ENCODE data around the gene TLX2.

The TLX2 gene

GRCh38 chr2:74502147-74502719 is 12.0 kb upstream of the TLX2 start:
- TF ChIP-seq, protein P1, sequence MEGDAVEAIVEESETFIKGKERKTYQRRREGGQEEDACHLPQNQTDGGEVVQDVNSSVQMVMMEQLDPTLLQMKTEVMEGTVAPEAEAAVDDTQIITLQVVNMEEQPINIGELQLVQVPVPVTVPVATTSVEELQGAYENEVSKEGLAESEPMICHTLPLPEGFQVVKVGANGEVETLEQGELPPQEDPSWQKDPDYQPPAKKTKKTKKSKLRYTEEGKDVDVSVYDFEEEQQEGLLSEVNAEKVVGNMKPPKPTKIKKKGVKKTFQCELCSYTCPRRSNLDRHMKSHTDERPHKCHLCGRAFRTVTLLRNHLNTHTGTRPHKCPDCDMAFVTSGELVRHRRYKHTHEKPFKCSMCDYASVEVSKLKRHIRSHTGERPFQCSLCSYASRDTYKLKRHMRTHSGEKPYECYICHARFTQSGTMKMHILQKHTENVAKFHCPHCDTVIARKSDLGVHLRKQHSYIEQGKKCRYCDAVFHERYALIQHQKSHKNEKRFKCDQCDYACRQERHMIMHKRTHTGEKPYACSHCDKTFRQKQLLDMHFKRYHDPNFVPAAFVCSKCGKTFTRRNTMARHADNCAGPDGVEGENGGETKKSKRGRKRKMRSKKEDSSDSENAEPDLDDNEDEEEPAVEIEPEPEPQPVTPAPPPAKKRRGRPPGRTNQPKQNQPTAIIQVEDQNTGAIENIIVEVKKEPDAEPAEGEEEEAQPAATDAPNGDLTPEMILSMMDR (IDR thresholded peaks at IDR 0.05; ENCODE audit: low read depth, low read length, missing control alignments), result no peak
- no peak for DNase-seq (ENCODE audit: extremely low read depth, low read depth)
- H3K4me3 ChIP-seq (replicated peaks; ENCODE audit: low read depth, low read length), result peak overlapping the region; percentile 38

DNA sequence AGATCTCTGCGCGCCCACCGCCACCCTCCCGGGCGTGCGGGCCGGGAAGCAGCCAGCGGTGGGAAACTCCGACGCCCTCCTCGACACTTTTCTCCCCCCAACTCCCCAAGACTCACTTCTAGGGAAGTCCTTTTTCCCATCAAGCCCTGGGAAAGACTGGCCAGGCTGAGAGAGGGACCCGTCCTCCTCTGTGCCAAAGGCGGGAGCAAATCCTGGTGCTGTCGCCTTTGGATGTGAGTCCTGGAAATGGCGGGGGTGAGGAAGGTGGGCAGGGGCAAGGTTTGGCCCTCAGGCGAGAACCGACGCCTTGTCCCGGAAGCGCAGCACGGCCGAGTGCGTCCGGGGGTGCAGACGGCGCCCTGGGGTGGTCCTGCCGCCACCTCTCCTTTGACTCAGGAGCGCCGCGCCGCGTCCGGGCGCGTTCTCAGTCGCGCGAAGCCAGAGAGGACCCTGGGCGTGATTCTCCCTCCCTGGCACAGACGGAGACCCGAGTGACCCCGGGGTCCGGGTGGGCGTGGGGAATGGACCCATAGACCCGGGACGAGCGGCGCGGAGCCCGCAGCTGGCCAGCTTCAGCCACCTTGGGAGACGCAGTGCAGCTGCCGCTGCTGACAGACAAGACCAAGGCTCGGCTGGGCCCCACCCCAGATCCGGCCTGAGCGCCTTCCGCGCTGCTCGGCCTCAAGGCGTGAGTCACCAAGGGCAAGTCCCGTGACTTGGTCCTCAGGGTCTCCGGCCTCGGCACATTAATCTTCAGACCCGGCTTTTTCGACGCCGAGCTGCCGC is 11.3 kb upstream of the TLX2 start:
- TF ChIP-seq, protein P1 (IDR thresholded peaks at IDR 0.05; ENCODE audit: low read depth, low read length, missing control alignments), result no peak
- DNase-seq (ENCODE audit: extremely low read depth, low read depth), result peak; percentile 41
- H3K4me3 ChIP-seq (replicated peaks; ENCODE audit: low read depth, low read length), result peak overlapping the region; percentile 38

- DNase-seq (ENCODE audit: extremely low read depth, low read depth), result no peak
Measured at GRCh38 chr2:74503506-74504475, 10.5 kb upstream of the TLX2 start.

DNA sequence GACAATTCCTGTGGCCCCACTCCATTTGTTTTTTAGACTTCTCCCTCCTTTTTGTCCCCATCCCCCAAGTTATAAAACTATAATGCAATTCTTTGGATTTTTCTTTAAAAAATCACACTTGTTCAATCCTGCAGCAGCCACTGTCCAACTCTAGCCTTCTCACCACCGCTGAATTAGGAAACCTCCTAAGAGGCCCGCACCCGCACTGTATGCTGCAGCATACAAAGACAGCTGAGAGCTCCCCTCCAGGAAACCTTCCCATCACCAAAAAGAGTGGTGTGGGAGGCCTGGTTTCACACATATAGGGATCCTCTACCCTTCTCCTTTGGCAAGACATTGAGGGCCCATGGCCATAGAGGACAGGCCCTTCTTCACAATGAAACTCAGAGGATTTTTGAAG is 9.7 kb upstream of the TLX2 start:
- DNase-seq (ENCODE audit: extremely low read depth, low read depth), result no peak
- TF ChIP-seq, protein P1 (IDR thresholded peaks at IDR 0.05; ENCODE audit: low read depth, low read length, missing control alignments), result no peak
- no peak overlapping the region for H3K4me3 ChIP-seq (replicated peaks; ENCODE audit: low read depth, low read length)

More at GRCh38 chr2:74503506-74504475, 10.5 kb upstream of the TLX2 start:
- TF ChIP-seq, protein P1 (IDR thresholded peaks at IDR 0.05; ENCODE audit: low read depth, low read length, missing control alignments), result no peak
- peak overlapping the region; percentile 38; the same call in 1 of the 2 replicates for H3K4me3 ChIP-seq (replicated peaks; ENCODE audit: low read depth, low read length)

DNA sequence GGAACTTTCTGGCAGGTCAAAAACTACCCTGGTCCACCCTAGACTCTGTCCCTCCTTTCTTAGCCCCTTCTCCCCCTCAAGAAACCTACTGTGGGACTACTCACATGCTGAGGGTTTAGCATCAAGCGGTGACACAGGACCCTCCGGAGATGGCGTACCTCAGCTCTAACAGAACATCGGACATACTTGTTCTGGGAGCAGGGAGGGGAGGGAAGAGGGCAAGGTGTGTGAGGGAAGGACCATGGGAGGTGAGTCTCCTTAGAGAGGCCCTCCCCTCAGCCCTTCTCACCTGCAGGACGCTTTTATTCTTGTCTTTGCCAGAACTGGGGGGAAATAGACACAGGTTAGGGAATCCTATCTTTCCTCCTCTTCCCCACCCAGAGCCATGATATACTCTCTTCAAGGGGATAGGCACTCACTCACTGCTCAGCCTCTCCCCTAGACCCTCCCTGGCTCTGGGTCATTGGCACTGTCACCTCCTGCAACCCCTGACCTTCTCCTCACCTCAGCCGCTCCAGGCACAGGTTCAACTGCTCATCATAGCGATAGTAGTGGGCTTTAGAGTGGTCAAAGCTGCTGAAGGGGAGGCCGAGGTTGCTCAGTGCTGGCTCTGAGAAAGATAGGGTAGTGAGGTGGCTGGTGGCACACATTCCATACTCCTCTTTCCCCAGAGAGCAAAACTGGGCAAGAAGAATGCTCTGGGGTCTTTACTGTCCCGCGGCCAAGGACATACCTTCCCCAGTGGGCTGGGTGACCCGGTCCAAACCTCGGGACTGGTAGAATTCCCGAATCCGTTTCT is 8.6 kb upstream of the TLX2 start:
- DNase-seq (ENCODE audit: extremely low read depth, low read depth), result no peak
- peak overlapping the region; percentile 73 for H3K4me3 ChIP-seq (replicated peaks; ENCODE audit: low read depth, low read length)
- TF ChIP-seq, protein P1 (IDR thresholded peaks at IDR 0.05; ENCODE audit: low read depth, low read length, missing control alignments), result no peak
